HG02973 (cell line): Measurements from ENCODE around the gene GPX3.

Experiments
- ATAC-seq: cut with Tn5 transposase; IDR thresholded peaks from one replicate; pipeline ENCODE4 v1.9.1; 2021; ENCODE audit warnings: moderate library complexity; ENCODE audit not compliant: unreplicated experiment

The GPX3 gene

DNA sequence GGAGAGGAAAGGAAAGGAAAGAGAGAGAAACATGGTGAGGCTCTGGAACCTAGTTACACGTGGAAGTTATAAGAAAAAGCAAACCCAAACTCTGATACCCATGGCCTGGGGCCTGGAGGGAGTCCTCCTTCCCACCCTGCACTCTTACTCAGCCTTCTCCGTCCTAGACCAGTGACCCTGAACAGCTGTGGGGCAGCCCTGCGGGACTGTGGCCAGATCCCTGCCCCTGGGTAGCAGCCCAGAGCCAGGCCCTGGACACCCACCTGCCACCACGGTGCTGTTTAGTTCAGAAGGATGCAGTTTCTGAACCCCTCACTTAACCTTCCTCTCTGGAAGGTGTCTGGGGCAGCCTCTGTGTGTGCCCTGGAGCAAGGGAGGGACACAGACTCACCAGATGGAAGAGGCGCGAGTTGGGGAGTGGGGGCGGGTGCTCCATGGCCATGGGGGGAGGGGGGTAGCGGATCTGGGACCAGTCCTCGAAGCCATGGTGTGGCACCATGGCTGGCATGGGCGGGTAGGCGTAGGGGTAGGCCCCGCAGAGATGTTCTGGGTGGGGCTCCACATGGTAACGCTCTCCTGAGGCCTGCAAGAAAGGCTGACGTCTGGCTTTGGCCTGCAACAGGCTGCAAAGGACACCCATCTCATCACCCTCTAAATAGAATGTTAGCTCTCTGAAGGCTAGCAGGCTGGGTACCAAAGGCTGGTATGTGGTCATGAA is 13.0 kb downstream of the GPX3 start:
- ATAC-seq = no peak

DNA sequence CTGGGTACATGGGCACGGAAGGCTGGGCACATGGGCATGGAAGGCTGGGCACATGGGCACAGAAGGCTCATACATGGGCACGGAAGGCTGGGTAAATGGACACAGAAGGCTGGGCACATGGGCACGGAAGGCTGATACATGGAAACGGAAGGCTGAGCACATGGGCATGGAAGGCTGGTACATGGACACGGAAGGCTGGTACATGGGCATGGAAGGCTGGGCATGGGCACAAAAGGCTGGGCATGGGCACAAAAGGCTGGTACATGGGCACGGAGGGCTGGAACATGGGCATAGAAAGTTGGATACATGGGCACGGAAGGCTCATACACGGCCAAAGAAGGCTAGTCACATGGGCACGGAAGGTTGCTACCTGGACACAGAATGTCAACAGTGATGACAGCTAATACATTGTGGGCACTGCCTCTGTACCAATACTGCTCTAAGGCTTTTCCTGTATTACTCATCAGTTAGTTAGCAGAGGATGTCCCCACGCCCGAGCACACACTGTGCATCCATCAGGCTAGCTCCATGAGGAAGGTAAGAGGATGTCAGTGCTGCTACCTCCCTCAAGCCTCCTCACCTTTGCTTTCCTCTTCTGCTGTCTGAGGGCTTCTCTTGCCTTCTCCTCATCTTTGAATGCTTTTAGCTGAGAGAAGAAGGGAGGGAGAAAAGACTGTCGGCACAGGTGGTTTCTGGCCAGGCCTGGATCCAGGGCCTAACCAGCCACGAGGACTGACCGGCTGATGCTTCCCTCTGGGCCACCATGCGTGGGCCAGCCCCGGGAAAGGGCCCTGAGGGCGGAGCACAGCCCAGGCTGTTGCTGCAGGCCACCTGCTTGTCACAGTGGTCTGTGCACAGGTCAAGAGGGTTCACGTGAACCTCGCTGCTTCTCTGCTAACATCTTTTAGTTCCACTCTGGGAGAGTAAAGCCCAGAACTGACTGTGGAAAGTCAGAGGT is 14.3 kb downstream of the GPX3 start:
- no peak for ATAC-seq

- ATAC-seq = no peak
These were observed 16.2 kb downstream of the GPX3 start for GRCh38 chr5:151036556-151036955.

DNA sequence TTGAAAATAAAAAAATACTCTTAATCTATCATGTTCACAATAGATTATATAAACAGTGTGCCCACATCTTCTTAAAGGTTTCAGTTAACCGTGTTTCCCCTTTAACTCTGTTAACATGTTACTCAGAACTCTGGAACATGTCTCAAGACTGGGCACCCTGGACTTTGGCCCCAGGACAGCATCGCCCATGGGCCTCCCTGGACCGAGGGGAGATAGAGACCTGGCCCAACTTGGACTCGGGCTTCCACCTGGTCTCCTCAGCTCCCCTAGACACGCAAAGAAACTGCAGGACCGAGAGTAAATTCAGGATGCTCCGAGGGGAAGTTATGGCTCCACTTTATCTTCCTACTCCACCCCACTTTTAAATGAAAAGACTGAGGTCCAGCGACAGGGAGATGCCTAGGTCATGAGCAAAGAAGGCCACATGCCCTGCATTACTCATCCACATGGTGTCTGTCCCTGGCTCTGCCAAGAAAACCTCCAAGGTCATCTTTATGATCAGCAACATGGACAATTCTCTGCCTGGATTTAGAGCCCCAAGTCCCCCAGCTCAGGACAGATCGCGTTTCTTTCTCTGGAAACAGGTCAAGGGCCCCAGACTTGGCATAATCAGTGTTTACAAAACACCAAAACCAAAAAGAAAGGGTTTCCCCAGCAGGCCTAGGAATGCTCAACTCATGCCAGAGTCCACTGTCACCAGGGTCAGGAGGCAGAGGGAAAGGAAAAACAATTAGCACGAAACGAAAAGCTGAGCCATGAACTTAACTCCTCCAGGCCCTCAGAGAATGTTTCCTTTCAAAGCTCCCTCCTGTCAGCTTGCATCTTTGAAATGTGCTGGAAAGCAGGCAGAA is 17.4 kb downstream of the GPX3 start:
- no peak for ATAC-seq

- ATAC-seq = no peak
These were observed 18.0 kb downstream of the GPX3 start for GRCh38 chr5:151038412-151038745.

- no peak for ATAC-seq
These were observed 18.4 kb downstream of the GPX3 start for GRCh38 chr5:151038801-151039238.

- no peak for ATAC-seq
These were observed 19.3 kb downstream of the GPX3 start for GRCh38 chr5:151039665-151040064.

DNA sequence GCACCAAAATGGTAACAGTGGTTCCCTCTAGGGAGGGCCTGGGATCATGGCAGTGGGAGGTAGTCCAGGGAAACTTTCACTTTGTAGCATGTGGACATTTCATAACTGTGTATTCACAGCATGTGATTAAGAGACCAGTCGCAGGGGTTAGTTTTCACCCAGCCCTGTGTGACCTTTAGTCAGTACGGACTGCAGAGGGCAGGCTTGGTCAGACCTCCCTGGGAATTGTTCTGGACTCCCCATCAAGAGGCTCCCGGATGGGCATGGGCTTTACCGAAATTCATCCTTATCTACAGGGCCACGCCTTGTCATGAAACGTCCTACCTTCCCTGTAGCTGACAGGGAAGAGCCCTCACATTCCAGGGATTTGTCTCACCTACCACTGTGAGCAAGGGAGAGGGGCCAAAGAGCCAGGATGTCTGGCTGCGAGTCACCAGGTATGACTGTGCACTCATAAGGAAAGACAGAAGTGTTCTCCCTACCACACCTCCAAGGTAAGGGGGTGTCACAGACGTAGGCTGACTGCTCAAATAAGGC is 19.9 kb downstream of the GPX3 start:
- no peak for ATAC-seq

DNA sequence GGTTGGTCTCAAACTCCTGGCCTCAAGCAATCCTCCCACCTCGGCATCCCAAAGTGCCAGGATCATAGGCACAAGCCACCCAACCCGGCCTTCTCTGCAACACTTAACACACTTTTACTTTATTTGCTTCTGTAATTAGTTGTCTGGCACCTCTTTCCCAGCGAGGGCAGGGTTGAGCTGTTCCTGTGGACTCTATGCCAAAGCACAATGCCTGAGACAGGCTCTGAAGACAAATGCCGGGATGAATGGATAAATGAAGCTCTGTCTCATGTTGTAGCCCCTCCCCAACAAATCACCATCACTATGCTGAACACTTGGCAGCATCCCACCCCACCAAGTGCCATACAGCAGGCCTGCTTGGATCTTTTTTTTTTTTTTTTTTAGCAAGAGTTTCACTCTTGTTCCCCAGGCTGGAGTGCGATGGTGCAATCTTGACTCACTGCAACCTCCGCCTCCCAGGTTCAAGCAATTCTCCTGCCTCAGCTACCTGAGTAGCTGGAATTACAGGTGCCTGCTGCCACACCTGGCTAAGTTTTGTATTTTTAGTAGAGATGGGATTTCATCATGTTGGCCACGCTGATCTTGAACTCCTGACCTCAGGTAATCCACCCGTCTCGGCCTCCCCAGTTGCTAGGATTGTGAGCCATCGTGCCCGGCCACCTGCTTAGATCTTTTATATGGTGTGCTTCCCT is 21.3 kb downstream of the GPX3 start:
- no peak for ATAC-seq

DNA sequence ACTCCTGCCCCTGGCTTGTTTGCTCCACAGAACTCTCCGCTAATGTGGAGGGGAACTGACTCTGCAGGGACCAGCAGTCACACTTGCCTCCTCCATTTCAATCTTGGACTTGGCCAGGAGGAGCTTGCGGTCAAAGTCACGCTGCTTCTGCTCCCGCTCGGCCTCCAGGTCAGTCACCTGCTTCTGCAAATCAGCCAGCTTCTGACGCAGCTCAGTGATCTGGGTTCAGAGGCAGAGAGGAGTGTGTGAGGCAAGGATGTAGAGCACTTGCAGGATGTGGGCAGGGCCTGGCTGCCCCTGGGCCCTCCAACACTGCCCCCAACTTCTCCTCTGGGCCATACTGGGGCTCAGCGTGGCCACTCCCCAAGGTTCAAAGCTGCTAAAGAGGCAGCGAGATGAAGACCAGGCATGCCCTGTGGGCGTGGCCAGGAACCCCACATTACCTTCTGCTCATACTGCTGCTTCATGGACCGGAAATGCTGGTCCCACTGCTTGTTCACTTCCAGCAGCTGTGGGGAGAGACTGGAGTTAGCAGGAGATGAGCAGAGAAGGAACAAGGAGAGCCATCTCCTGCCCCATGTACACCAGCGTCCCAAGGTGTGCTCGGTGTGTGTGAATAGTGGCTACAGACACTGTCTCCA is 22.2 kb downstream of the GPX3 start:
- ATAC-seq = no peak

- ATAC-seq = peak; percentile 72
These were observed 27.5 kb downstream of the GPX3 start for GRCh38 chr5:151047814-151048425.

DNA sequence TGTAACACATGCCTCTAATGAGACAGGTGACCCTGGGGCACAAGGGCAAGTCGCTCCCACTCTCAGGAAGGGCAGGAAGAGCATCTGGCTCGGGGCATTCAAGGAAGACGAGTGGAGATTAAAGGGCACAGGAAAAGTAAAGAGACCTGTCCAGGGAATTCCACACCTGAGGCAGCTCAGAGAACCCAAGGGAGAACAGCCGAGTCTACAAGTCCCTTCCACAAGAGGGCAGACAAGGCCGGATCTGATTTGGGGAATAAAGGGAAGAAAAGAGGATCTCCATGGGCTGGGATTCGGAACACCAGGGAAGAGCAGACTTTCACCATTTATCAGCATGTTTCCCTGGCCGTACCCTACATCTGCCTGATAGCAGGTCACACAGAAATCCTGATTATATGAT is 28.1 kb downstream of the GPX3 start:
- no peak for ATAC-seq

- ATAC-seq = peak; percentile 34
These were observed 30.9 kb downstream of the GPX3 start for GRCh38 chr5:151051066-151051930.

DNA sequence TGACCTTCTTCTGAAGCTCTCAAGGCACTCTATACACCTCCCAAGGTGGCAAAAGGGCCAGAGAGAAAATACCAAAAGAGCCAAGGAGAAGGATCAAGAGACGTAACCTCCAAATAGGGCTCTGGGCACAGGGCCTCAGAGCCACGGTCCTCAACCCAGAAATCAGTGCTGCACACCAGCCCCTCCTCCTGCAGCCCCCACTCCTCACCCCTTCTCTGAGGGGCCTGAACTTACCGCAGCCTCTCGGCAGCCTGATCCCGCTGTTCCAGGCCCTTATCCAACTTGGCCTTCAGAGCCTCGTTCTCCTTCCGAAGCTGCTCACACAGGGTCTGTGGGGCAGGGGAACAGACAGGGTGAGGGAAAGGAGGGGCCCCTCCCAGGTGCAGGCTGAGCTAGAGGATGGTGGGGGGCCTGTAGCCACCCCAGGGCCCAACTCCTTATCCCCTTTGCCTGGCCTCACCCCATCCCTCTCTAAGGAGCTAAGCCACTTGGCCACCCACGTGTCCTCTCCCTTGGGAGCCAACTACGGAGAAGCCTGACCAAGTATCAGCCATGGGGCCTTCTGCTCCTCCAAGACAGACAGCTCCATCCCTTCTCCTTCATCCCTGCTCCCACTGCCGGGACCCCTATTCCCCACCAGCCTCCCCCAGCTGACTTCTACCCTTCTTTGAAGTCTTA is 31.7 kb downstream of the GPX3 start:
- peak; percentile 5 for ATAC-seq

DNA sequence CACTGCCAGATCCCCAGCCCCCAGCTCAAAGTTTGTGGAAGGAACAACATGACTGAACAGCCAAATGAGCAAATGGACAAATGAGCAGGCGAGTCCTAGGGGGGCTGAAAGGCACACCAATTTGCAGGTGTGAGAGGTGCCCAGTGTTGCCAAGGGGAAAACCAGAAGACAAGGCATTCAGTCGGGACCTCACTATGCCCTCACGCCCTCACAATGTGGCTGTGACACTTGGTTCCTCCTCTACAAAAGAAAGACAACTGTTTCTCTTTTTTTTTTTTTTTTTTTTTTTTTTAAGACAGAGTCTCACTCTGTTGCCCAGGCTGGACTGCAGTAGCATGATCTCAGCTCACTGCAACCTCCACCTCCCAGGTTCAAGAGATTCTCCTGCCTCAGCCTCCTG is 32.4 kb downstream of the GPX3 start:
- no peak for ATAC-seq

- ATAC-seq = no peak
These were observed 33.5 kb downstream of the GPX3 start for GRCh38 chr5:151053796-151054462.

DNA sequence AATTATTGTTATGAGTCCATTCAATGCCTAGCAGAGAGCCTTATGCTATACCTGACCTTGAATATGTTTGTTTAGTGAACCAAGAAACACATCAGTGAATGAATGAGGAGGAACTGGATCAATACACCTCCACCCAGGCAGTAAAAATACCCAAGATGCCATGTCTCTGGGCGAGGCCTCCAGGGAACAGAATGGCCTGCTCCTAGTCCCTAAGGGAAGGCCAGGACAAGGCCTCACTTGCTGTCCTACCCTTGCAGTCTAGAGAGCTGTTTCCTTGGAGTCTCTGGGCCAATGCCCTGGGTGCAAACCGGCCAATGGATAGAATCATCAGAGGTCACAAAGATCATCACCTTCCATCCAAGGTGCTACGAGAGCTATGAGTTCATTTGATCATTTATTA is 34.3 kb downstream of the GPX3 start:
- ATAC-seq = no peak
